Left ventricle myocardium superior (tissue), 1 donor: ENCODE data around the gene PFKP. TPM values are rescaled to one million over a fixed set of nuclear protein-coding genes. Genes with fewer than 3 reads are reported as not detected.
A peak's percentile ranks its signal among the peaks of the same experiment; 100 is the strongest.

ENCODE experiments used
- ATAC-seq: fragments of 200-7000 bp; cut with Tn5 transposase; one replicate; pipeline ENCODE4 v1.9.1; 2020; ENCODE audit warnings: mild to moderate bottlenecking, moderate library complexity
- DNase-seq: peaks from one replicate; pipeline ENCODE4 v3.0.0-alpha.2; 2020
- intact Hi-C: fragments of 100-400 bp; cut with micrococcal nuclease; formaldehyde crosslinking; loops from one replicate; pipeline ENCODE4 v1.11.0; 2022
- total RNA-seq: library from RNA; stranded (reverse); fragmentation: NEBNext Ultra II Directional; extraction: Animal tissue kit (Norgen Biotek cat#: 25700); gene quantifications from one replicate; pipeline ENCODE4 v1.2.1, GENCODE V29; 2021
- donor health status: DM: no; HTN: yes; CAD: no; lungs with severe emphysema.

The PFKP gene
- total RNA-seq, 1 donor from 2014 or later: 178 TPM

- no peak for ATAC-seq
- intact Hi-C loops: no loop called here
Measured at GRCh38 chr10:3124412-3125175, 57.2 kb downstream of the PFKP start.

GRCh38 chr10:3125527-3126170 lies 58.3 kb downstream of the PFKP start:
- no peak for DNase-seq
- ATAC-seq: no peak
- intact Hi-C loops: no loop called here

More at GRCh38 chr10:3124412-3125175, 57.2 kb downstream of the PFKP start:
- no peak for DNase-seq

GRCh38 chr10:3126249-3126648 lies 58.9 kb downstream of the PFKP start:
- no peak for ATAC-seq
- no peak for DNase-seq
- intact Hi-C loops: no loop called here

GRCh38 chr10:3126741-3127346 lies 59.5 kb downstream of the PFKP start:
- ATAC-seq (peak; percentile 77), DNase-seq (peak; percentile 78)
- intact Hi-C loops: no loop called here

- ATAC-seq: no peak
- intact Hi-C loops: no loop called here
- DNase-seq: no peak
Measured at GRCh38 chr10:3127921-3128320, 60.6 kb downstream of the PFKP start.

GRCh38 chr10:3128379-3129130 lies 61.2 kb downstream of the PFKP start:
- ATAC-seq (no peak), DNase-seq (no peak)
- intact Hi-C loops: no loop called here

GRCh38 chr10:3129581-3130340 lies 62.4 kb downstream of the PFKP start:
- intact Hi-C loops: no loop called here
- no peak for ATAC-seq
- DNase-seq: no peak

GRCh38 chr10:3131098-3131497 lies 63.8 kb downstream of the PFKP start:
- DNase-seq (no peak), ATAC-seq (no peak)
- intact Hi-C loops: no loop called here

GRCh38 chr10:3132036-3133025 lies 65.0 kb downstream of the PFKP start:
- intact Hi-C loops: no loop called here
- DNase-seq (no peak), ATAC-seq (no peak)

- intact Hi-C loops: no loop called here
- no peak for DNase-seq
Measured at GRCh38 chr10:3133948-3134347, 66.6 kb downstream of the PFKP start.

GRCh38 chr10:3135006-3135405 lies 67.7 kb downstream of the PFKP start:
- ATAC-seq (no peak), DNase-seq (no peak)
- intact Hi-C loops: no loop called here

More at GRCh38 chr10:3133948-3134347, 66.6 kb downstream of the PFKP start:
- ATAC-seq: no peak

- intact Hi-C loops: no loop called here
Measured at GRCh38 chr10:3136336-3136735, 69.0 kb downstream of the PFKP start.

GRCh38 chr10:3136763-3137611 lies 69.6 kb downstream of the PFKP start:
- ATAC-seq: peak; percentile 87
- DNase-seq: peak; percentile 77
- intact Hi-C loops: no loop called here

More at GRCh38 chr10:3136336-3136735, 69.0 kb downstream of the PFKP start:
- DNase-seq (peak; percentile 85), ATAC-seq (peak; percentile 83)

- ATAC-seq: no peak
- intact Hi-C loops: no loop called here
Measured at GRCh38 chr10:3137958-3138726, 70.8 kb downstream of the PFKP start.

GRCh38 chr10:3139216-3139910 lies 72.0 kb downstream of the PFKP start:
- no peak for DNase-seq
- ATAC-seq: no peak
- intact Hi-C loops: no loop called here

More at GRCh38 chr10:3137958-3138726, 70.8 kb downstream of the PFKP start:
- DNase-seq: no peak

GRCh38 chr10:3140280-3140679 lies 72.9 kb downstream of the PFKP start:
- ATAC-seq (no peak), DNase-seq (no peak)
- intact Hi-C loops: no loop called here
